Neuronal stem cell (in vitro differentiated cells): ENCODE results near the gene HIPK1.

Source experiments
- DNase-seq: peaks from one replicate; pipeline ENCODE4 v3.0.0-alpha.2; 2013; ENCODE audit warnings: low spot score
- H2AFZ ChIP-seq: one replicate; pipeline ENCODE4 v1.6.1; 2013; ENCODE audit warnings: mild to moderate bottlenecking, low read length, inconsistent platforms
- H2AK5ac ChIP-seq: 2 replicates; pipeline ENCODE4 v1.6.1; 2013; ENCODE audit warnings: low read depth, mild to moderate bottlenecking, inconsistent platforms, low read length, moderate library complexity, mixed read lengths
- H2BK120ac ChIP-seq: 2 replicates; pipeline ENCODE4 v1.6.1; 2013; ENCODE audit warnings: low read depth, mild to moderate bottlenecking, inconsistent platforms, low read length, moderate library complexity, mixed read lengths
- H2BK12ac ChIP-seq: one replicate; pipeline ENCODE4 v1.6.1; 2013; ENCODE audit warnings: low read length, inconsistent platforms
- H2BK15ac ChIP-seq: 2 replicates; pipeline ENCODE4 v1.6.1; 2013; ENCODE audit warnings: mild to moderate bottlenecking, low read length, inconsistent platforms, mixed read lengths
- H2BK5ac ChIP-seq: one replicate; pipeline ENCODE4 v1.6.1; 2013; ENCODE audit warnings: inconsistent platforms, mild to moderate bottlenecking, low read length, moderate library complexity
- H3K14ac ChIP-seq: one replicate; pipeline ENCODE4 v1.6.1; 2013; ENCODE audit warnings: low read length, inconsistent platforms
- H3K18ac ChIP-seq: 2 replicates; pipeline ENCODE4 v1.6.1; 2013; ENCODE audit warnings: low read length, inconsistent platforms
- H3K23ac ChIP-seq: 2 replicates; pipeline ENCODE4 v1.6.1; 2013; ENCODE audit warnings: low read depth, mild to moderate bottlenecking, mixed read lengths, low read length, inconsistent platforms; ENCODE audit not compliant: poor library complexity
- H3K27ac ChIP-seq: replicated peaks from 3 replicates; pipeline ENCODE4 v1.5.1; 2013; ENCODE audit warnings: low read length, inconsistent platforms
- H3K27me3 ChIP-seq, 3 experiments: 2 replicates each; pipeline ENCODE4 v1.6.1; 2013; ENCODE audit warnings: low read length in 3 of 3, mild to moderate bottlenecking in 2 of 3, inconsistent platforms in 1 of 3, low read depth in 1 of 3, mixed read lengths in 1 of 3, moderate library complexity in 1 of 3; ENCODE audit not compliant: control insufficient read depth in 3 of 3, insufficient read depth in 3 of 3
- H3K36me3 ChIP-seq, 2 donors: replicated peaks in 1 of 2; 2 replicates each; pipeline ENCODE4 v1.6.1; 2013; ENCODE audit warnings: low read length in 2 of 2; ENCODE audit not compliant: control insufficient read depth in 2 of 2, insufficient read depth in 2 of 2
- H3K4ac ChIP-seq: 2 replicates; pipeline ENCODE4 v1.6.1; 2013; ENCODE audit warnings: inconsistent platforms, mild to moderate bottlenecking, low read length, moderate library complexity
- H3K4me1 ChIP-seq, 2 donors: 1 replicate in 1 of 2; 2 replicates in 1 of 2; pipeline ENCODE4 v1.6.1; 2013; ENCODE audit warnings: low read length in 2 of 2, low read depth in 1 of 2; ENCODE audit not compliant: control insufficient read depth in 2 of 2, insufficient read depth in 1 of 2
- H3K4me2 ChIP-seq: one replicate; pipeline ENCODE4 v1.6.1; 2013; ENCODE audit warnings: mild to moderate bottlenecking, low read length, inconsistent platforms; ENCODE audit not compliant: insufficient read depth, poor library complexity, severe bottlenecking
- H3K4me3 ChIP-seq, 2 donors: 2 replicates each; pipeline ENCODE4 v1.5.1; 2013; ENCODE audit warnings: low read length in 2 of 2, mild to moderate bottlenecking in 2 of 2, inconsistent platforms in 1 of 2, moderate library complexity in 1 of 2
- H3K79me1 ChIP-seq: one replicate; pipeline ENCODE4 v1.6.1; 2013; ENCODE audit warnings: low read depth, mild to moderate bottlenecking, inconsistent platforms, low read length, moderate library complexity
- H3K9ac ChIP-seq: one replicate; pipeline ENCODE4 v1.6.1; 2013; ENCODE audit warnings: mild to moderate bottlenecking, low read depth, low read length, inconsistent platforms; ENCODE audit not compliant: poor library complexity
- H3K9me3 ChIP-seq, 2 donors: replicated peaks in 1 of 2; 2 replicates each; pipeline versions ENCODE3 to v1.6.1; 2013; ENCODE audit warnings: low read length in 2 of 2, mild to moderate bottlenecking in 2 of 2, inconsistent platforms in 1 of 2, low read depth in 1 of 2, mixed read lengths in 1 of 2, moderate library complexity in 1 of 2; ENCODE audit not compliant: control insufficient read depth in 2 of 2, insufficient read depth in 1 of 2
- H4K8ac ChIP-seq: one replicate; pipeline ENCODE4 v1.6.1; 2013; ENCODE audit warnings: low read depth, mild to moderate bottlenecking, inconsistent platforms, low read length, moderate library complexity
- H4K91ac ChIP-seq: one replicate; pipeline ENCODE4 v1.6.1; 2013; ENCODE audit warnings: low read length, low read depth, mild to moderate bottlenecking, inconsistent platforms; ENCODE audit not compliant: poor library complexity
- WGBS, 2 donors: extraction: QIAGEN DNeasy Blood & Tissue Kit; methylation state at CpG; one replicate each; pipeline ENCODE4 v1.1.7; 2013; ENCODE audit warnings: missing lambda C conversion rate in 2 of 2, mixed read lengths in 1 of 2; ENCODE audit not compliant: insufficient read length in 2 of 2, insufficient replicate concordance in 1 of 2; ENCODE audit errors: extremely low coverage in 2 of 2; 5-methylcytosine and 5-hydroxymethylcytosine counted together

The HIPK1 gene

DNA sequence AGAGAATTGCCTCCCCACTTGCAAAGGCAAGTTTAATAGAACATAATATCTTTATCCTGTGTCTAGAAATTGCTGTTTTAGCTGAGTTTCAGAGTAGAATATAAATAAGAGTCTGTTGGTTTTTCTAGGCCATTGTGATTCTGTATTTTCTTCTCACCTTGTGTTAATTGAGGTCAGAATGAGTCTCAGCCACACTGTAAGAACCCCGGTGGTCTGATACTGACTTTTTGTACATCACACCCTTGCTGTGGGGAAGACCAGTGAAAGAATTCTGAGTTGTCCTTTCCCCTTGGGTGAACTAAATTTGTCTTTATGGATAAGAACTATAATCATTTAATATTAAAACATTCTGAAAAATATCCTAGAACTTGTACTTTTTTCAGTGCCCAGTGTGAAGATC is 6.8 kb downstream of the HIPK1 start:
- Histone ChIP-seq H3K27ac (no peak overlapping the region), H3K4me1 (peaks cover 0 to under 1% of the 10 kb centered on the region in 2 donors), H4K91ac (no peak overlapping the region), H2AK5ac (no peak overlapping the region), H3K4ac (no peak overlapping the region), H3K79me1 (peaks cover 4% of the 10 kb centered on the region), H2BK12ac (no peak overlapping the region), H3K36me3 (peaks cover 8 to 9% of the 10 kb centered on the region in 2 donors), H3K9me3 (no peaks in the 10 kb centered on the region), H3K27me3 (no peaks in the 10 kb centered on the region), H3K9ac (no peak overlapping the region), H2BK15ac (no peak overlapping the region), H3K4me3 (no peak overlapping the region), H2BK5ac (no peak overlapping the region), H3K23ac (no peak overlapping the region), H3K4me2 (no peak overlapping the region), H4K8ac (no peak overlapping the region), H2AFZ (no peak overlapping the region), H2BK120ac (no peak overlapping the region), H3K18ac (no peak overlapping the region), H3K14ac (no peak overlapping the region)
- WGBS, 2 donors = no CpG with 5 or more reads among the region's 1 CpG
- DNase-seq = no peak

DNA sequence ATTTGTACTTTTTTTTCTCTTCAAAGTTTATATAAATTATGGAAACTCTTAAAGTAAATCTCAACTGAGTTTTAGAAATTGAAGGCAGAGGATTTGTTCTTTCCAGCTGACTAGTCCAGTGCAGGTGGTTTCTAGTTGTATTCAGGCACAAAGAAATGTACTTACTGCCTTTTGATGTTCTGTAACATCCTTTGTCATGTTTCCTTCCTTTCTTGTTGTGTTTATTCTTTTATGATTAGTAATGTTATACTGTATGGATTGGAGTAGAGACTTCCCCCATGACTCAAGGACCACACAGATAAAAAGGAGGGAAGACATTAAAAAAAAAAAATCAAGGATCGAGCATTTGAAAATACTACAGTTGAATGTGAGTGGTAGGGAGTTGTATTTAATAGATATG is 8.0 kb downstream of the HIPK1 start:
- no peak overlapping the region for H2BK120ac ChIP-seq
- no peak overlapping the region for H3K4ac ChIP-seq
- no peaks in the 10 kb centered on the region for H3K27me3 ChIP-seq
- WGBS, 2 donors = 100% methylated on average over 1 of the region's 1 CpG
- no peak overlapping the region for H3K14ac ChIP-seq
- H3K9me3 ChIP-seq = no peaks in the 10 kb centered on the region
- no peak overlapping the region for H4K8ac ChIP-seq
- H2AFZ ChIP-seq = no peak overlapping the region
- no peak overlapping the region for H3K18ac ChIP-seq
- H3K36me3 ChIP-seq = peaks cover 11 to 17% of the 10 kb centered on the region in 2 donors
- no peak overlapping the region for H2AK5ac ChIP-seq
- peaks cover 4% of the 10 kb centered on the region for H3K79me1 ChIP-seq
- no peak overlapping the region for H3K4me3 ChIP-seq
- H4K91ac ChIP-seq = no peak overlapping the region
- no peak overlapping the region for H3K23ac ChIP-seq
- no peak for DNase-seq
- H2BK12ac ChIP-seq = no peak overlapping the region
- no peak overlapping the region for H3K4me2 ChIP-seq
- H3K9ac ChIP-seq = no peak overlapping the region
- H3K27ac ChIP-seq = no peak overlapping the region
- no peak overlapping the region for H2BK15ac ChIP-seq
- no peak overlapping the region for H2BK5ac ChIP-seq
- no peaks in the 10 kb centered on the region for H3K4me1 ChIP-seq

- H2BK5ac ChIP-seq = no peak overlapping the region
- no peak overlapping the region for H3K14ac ChIP-seq
- H2BK12ac ChIP-seq = no peak overlapping the region
- H3K36me3 ChIP-seq = peaks cover 11 to 28% of the 10 kb centered on the region in 2 donors
- H3K27me3 ChIP-seq = no peaks in the 10 kb centered on the region
- no peak overlapping the region for H3K27ac ChIP-seq
- H3K9ac ChIP-seq = no peak overlapping the region
- no peak overlapping the region for H3K4me2 ChIP-seq
- no peak overlapping the region for H2BK15ac ChIP-seq
- H2BK120ac ChIP-seq = no peak overlapping the region
- H2AK5ac ChIP-seq = no peak overlapping the region
- DNase-seq = no peak
- H4K91ac ChIP-seq = no peak overlapping the region
- no peak overlapping the region for H2AFZ ChIP-seq
- H3K4me3 ChIP-seq = no peak overlapping the region
- H4K8ac ChIP-seq = no peak overlapping the region
- no peaks in the 10 kb centered on the region for H3K4me1 ChIP-seq
- no CpG with 5 or more reads among the region's 5 CpGs for WGBS, 2 donors
- H3K9me3 ChIP-seq = peaks cover 0 to 2% of the 10 kb centered on the region in 2 donors
- H3K18ac ChIP-seq = no peak overlapping the region
- H3K23ac ChIP-seq = no peak overlapping the region
- H3K79me1 ChIP-seq = peaks cover 4% of the 10 kb centered on the region
- no peak overlapping the region for H3K4ac ChIP-seq
These were observed 9.1 kb downstream of the HIPK1 start for GRCh38 chr1:113938192-113938591.

- peaks cover 12 to 47% of the 10 kb centered on the region in 2 donors for H3K36me3 ChIP-seq
- no peak overlapping the region for H2BK15ac ChIP-seq
- H2BK12ac ChIP-seq = no peak overlapping the region
- no peak overlapping the region for H2AFZ ChIP-seq
- H2BK5ac ChIP-seq = no peak overlapping the region
- H2BK120ac ChIP-seq = no peak overlapping the region
- H3K9ac ChIP-seq = no peak overlapping the region
- H3K27ac ChIP-seq = no peak overlapping the region
- no CpG with 5 or more reads among the region's 16 CpGs for whole genome bisulfite sequencing, 2 donors
- H3K27me3 ChIP-seq = no peaks in the 10 kb centered on the region
- no peak for DNase-seq
- H3K4me2 ChIP-seq = no peak overlapping the region
- H3K23ac ChIP-seq = no peak overlapping the region
- no peaks in the 10 kb centered on the region for H3K4me1 ChIP-seq
- H3K79me1 ChIP-seq = peaks cover 6% of the 10 kb centered on the region
- no peak overlapping the region for H3K14ac ChIP-seq
- H3K4ac ChIP-seq = no peak overlapping the region
- H3K4me3 ChIP-seq = no peak overlapping the region
- H4K8ac ChIP-seq = no peak overlapping the region
- H3K18ac ChIP-seq = no peak overlapping the region
- H2AK5ac ChIP-seq = no peak overlapping the region
- no peak overlapping the region for H4K91ac ChIP-seq
- H3K9me3 ChIP-seq = peaks cover 0 to 19% of the 10 kb centered on the region in 2 donors
These were observed 11.5 kb downstream of the HIPK1 start for GRCh38 chr1:113940365-113941244.
